Trophoblast cell (in vitro differentiated cells and primary cell): ENCODE data around the gene ALDH2.
A peak's percentile ranks its signal among the peaks of the same experiment; 100 is the strongest.

Experiments
- DNase-seq, 2 donors: peaks; one replicate each; pipeline ENCODE4 v3.0.0-alpha.2; 2016
- H2AFZ ChIP-seq: 2 replicates; pipeline ENCODE4 v1.6.1; 2013; ENCODE audit warnings: low read length, moderate library complexity, mild to moderate bottlenecking; ENCODE audit not compliant: insufficient read depth, poor library complexity
- H2AK5ac ChIP-seq: 2 replicates; pipeline ENCODE4 v1.6.1; 2013; ENCODE audit warnings: mild to moderate bottlenecking, low read length
- H2BK120ac ChIP-seq: 2 replicates; pipeline ENCODE4 v1.6.1; 2013; ENCODE audit warnings: low read length, mild to moderate bottlenecking, moderate library complexity; ENCODE audit not compliant: insufficient read depth, poor library complexity
- H2BK12ac ChIP-seq: 2 replicates; pipeline ENCODE4 v1.6.1; 2013; ENCODE audit warnings: mild to moderate bottlenecking, low read length, moderate library complexity
- H2BK5ac ChIP-seq: 2 replicates; pipeline ENCODE4 v1.6.1; 2013; ENCODE audit warnings: low read length, low read depth, moderate library complexity, mild to moderate bottlenecking; ENCODE audit not compliant: poor library complexity
- H3K14ac ChIP-seq: 2 replicates; pipeline ENCODE4 v1.6.1; 2013; ENCODE audit warnings: mild to moderate bottlenecking, low read length
- H3K18ac ChIP-seq: 2 replicates; pipeline ENCODE4 v1.6.1; 2013; ENCODE audit warnings: mild to moderate bottlenecking, low read length
- H3K23ac ChIP-seq: 2 replicates; pipeline ENCODE4 v1.6.1; 2013; ENCODE audit warnings: low read length
- H3K27ac ChIP-seq: 2 replicates; pipeline ENCODE4 v1.5.1; 2013; ENCODE audit warnings: low read depth, mild to moderate bottlenecking, inconsistent platforms, low read length, moderate library complexity
- H3K27me3 ChIP-seq: 2 replicates; pipeline ENCODE4 v1.6.1; 2013; ENCODE audit warnings: inconsistent platforms, mild to moderate bottlenecking, low read length, moderate library complexity; ENCODE audit not compliant: insufficient read depth
- H3K36me3 ChIP-seq, 2 experiments: 1 replicate in 1 of 2; 2 replicates in 1 of 2; pipeline ENCODE4 v1.6.1; 2013; ENCODE audit warnings: low read length in 2 of 2, mild to moderate bottlenecking in 2 of 2, moderate library complexity in 1 of 2; ENCODE audit not compliant: insufficient read depth in 2 of 2, control insufficient read depth in 1 of 2
- H3K4ac ChIP-seq: 2 replicates; pipeline ENCODE4 v1.6.1; 2013; ENCODE audit warnings: low read depth, mild to moderate bottlenecking, low read length, moderate library complexity
- H3K4me1 ChIP-seq, 2 experiments: 1 replicate in 1 of 2; 2 replicates in 1 of 2; pipeline ENCODE4 v1.6.1; 2013; ENCODE audit warnings: low read length in 2 of 2, mild to moderate bottlenecking in 2 of 2, moderate library complexity in 1 of 2; ENCODE audit not compliant: insufficient read depth in 2 of 2, control insufficient read depth in 1 of 2
- H3K4me2 ChIP-seq: 2 replicates; pipeline ENCODE4 v1.6.1; 2013; ENCODE audit warnings: inconsistent platforms, mild to moderate bottlenecking, low read length, moderate library complexity
- H3K4me3 ChIP-seq: 2 replicates; pipeline ENCODE4 v1.5.1; 2013; ENCODE audit warnings: mild to moderate bottlenecking, low read depth, low read length, inconsistent platforms
- H3K79me1 ChIP-seq: one replicate; pipeline ENCODE4 v1.6.1; 2013; ENCODE audit warnings: low read length
- H3K79me2 ChIP-seq: 2 replicates; pipeline ENCODE4 v1.6.1; 2013; ENCODE audit warnings: low read length, mild to moderate bottlenecking; ENCODE audit not compliant: control insufficient read depth, insufficient read depth, poor library complexity
- H3K9ac ChIP-seq: 2 replicates; pipeline ENCODE4 v1.6.1; 2013; ENCODE audit warnings: mild to moderate bottlenecking, low read length
- H3K9me3 ChIP-seq: 2 replicates; pipeline ENCODE4 v1.6.1; 2013; ENCODE audit warnings: low read depth, mild to moderate bottlenecking, control low read depth, inconsistent platforms, low read length; ENCODE audit not compliant: insufficient read depth
- H4K12ac ChIP-seq: 2 replicates; pipeline ENCODE4 v1.6.1; 2013; ENCODE audit warnings: low read depth, mild to moderate bottlenecking, low read length, moderate library complexity
- H4K8ac ChIP-seq: 2 replicates; pipeline ENCODE4 v1.6.1; 2013; ENCODE audit warnings: low read depth, mild to moderate bottlenecking, low read length, moderate library complexity
- H4K91ac ChIP-seq: one replicate; pipeline ENCODE4 v1.6.1; 2013; ENCODE audit warnings: low read depth, mild to moderate bottlenecking, low read length, moderate library complexity
- WGBS: extraction: QIAGEN DNeasy Blood & Tissue Kit; methylation state at CpG from one replicate; pipeline ENCODE4 v1.1.7; 2013; ENCODE audit warnings: missing lambda C conversion rate; ENCODE audit not compliant: insufficient read length, insufficient coverage; ENCODE audit errors: extremely low coverage; 5-methylcytosine and 5-hydroxymethylcytosine counted together

Gene ALDH2

GRCh38 chr12:111768159-111768895 is 1.6 kb downstream of the ALDH2 start:
- Histone ChIP-seq H3K23ac (no peak overlapping the region), H3K27ac (no peak overlapping the region), H3K79me1 (peaks cover 9% of the 10 kb centered on the region), H4K12ac (no peak overlapping the region), H3K18ac (no peak overlapping the region), H4K91ac (no peak overlapping the region), H2AFZ (no peak overlapping the region), H4K8ac (no peak overlapping the region), H3K36me3 (peaks cover 1 to 4% of the 10 kb centered on the region in 2 experiments), H3K9ac (no peak overlapping the region), H3K4me3 (no peak overlapping the region), H3K14ac (no peak overlapping the region), H3K79me2 (peaks cover 2% of the 10 kb centered on the region), H3K27me3 (no peaks in the 10 kb centered on the region), H3K4me2 (peak overlapping the region; percentile 91), H3K4ac (no peak overlapping the region), H3K4me1 (peaks cover 3 to 13% of the 10 kb centered on the region in 2 experiments), H2BK12ac (no peak overlapping the region), H3K9me3 (no peaks in the 10 kb centered on the region), H2AK5ac (no peak overlapping the region), H2BK5ac (no peak overlapping the region), H2BK120ac (no peak overlapping the region)
- DNase-seq, result no peak
- WGBS, result no CpG with 5 or more reads among the region's 9 CpGs

DNA sequence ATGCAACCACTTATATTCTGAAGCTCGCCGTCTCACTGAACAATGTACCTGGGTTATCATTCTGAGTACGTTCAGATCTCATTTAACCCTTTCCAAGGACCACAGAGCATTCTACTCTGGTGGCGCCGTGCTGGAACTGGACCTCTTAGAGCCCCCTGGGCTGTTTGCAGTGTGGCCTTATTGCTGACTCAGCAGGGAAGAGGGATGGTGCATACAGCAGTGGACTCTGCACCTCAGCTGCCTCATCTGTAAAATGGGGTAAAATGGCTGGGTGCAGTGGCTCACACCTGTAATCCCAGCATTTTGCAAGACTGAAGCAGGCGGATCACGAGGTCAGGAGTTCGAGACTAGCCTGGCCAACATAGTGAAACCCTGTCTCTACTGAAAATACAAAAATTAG is 2.9 kb downstream of the ALDH2 start:
- H4K8ac ChIP-seq, result no peak overlapping the region
- H4K12ac ChIP-seq, result no peak overlapping the region
- no peak overlapping the region for H3K27ac ChIP-seq
- H3K18ac ChIP-seq, result no peak overlapping the region
- no peaks in the 10 kb centered on the region for H3K27me3 ChIP-seq
- H3K14ac ChIP-seq, result no peak overlapping the region
- H3K9ac ChIP-seq, result no peak overlapping the region
- no peak overlapping the region for H3K4ac ChIP-seq
- peaks cover 1 to 4% of the 10 kb centered on the region in 2 experiments for H3K36me3 ChIP-seq
- H2BK5ac ChIP-seq, result no peak overlapping the region
- no peak overlapping the region for H2BK120ac ChIP-seq
- no peak overlapping the region for H3K4me3 ChIP-seq
- no peak overlapping the region for H2BK12ac ChIP-seq
- peaks cover 11% of the 10 kb centered on the region for H3K79me1 ChIP-seq
- H3K4me1 ChIP-seq, result peaks cover 7 to 18% of the 10 kb centered on the region in 2 experiments
- no CpG with 5 or more reads among the region's 8 CpGs for WGBS
- no peaks in the 10 kb centered on the region for H3K9me3 ChIP-seq
- no peak overlapping the region for H3K4me2 ChIP-seq
- peaks cover 2% of the 10 kb centered on the region for H3K79me2 ChIP-seq
- no peak overlapping the region for H2AFZ ChIP-seq
- H4K91ac ChIP-seq, result no peak overlapping the region
- H3K23ac ChIP-seq, result no peak overlapping the region
- H2AK5ac ChIP-seq, result no peak overlapping the region
- no peak for DNase-seq

DNA sequence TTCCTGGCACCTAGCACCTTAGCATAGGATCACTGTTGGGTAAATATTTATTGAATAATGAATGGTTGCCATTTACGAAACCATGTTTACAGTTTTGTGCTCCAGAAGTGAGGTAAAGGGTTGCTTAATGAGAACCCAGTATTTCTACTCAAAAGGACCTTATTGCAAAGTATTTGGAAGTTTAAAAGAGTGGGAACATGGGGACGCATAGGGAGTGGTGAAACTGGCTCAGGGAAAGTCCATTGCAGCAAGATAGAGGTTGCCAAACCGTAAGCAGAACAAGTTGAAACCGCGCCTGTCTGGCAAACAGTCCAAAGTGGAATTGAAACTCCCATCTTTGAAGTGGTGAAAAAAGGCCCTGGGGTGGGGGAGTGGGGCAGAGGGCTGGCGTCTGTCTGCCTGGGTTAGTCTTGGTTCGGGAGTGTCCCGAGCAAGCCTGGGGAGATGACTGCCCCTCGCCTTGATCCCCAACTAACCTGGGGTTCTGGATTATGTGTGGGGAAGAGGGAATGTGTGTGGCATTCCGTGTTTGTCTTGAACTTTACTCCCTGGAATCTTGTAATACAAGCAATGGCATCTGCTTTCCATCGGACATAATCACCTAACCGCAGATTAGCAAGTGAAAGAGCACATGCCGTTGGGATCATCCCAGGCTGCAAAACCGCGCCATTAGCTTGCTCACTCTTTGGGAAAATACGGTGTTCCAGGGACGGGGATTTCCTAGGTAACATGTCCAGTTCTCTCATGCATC is 7.2 kb downstream of the ALDH2 start:
- peaks cover 3% of the 10 kb centered on the region for H3K79me2 ChIP-seq
- H2BK5ac ChIP-seq, result no peak overlapping the region
- H2AK5ac ChIP-seq, result no peak overlapping the region
- no peak overlapping the region for H3K9ac ChIP-seq
- H3K9me3 ChIP-seq, result no peaks in the 10 kb centered on the region
- no peak overlapping the region for H3K23ac ChIP-seq
- H3K27me3 ChIP-seq, result no peaks in the 10 kb centered on the region
- no CpG with 5 or more reads among the region's 17 CpGs for WGBS
- H3K4me1 ChIP-seq, result peaks cover 21 to 30% of the 10 kb centered on the region in 2 experiments
- H4K91ac ChIP-seq, result no peak overlapping the region
- no peak overlapping the region for H4K8ac ChIP-seq
- DNase-seq, result peak; percentile 60 to 70
- H3K4me3 ChIP-seq, result no peak overlapping the region
- H3K4me2 ChIP-seq, result peak overlapping the region; percentile 17
- no peak overlapping the region for H4K12ac ChIP-seq
- H2AFZ ChIP-seq, result no peak overlapping the region
- H2BK12ac ChIP-seq, result no peak overlapping the region
- peaks cover 18% of the 10 kb centered on the region for H3K79me1 ChIP-seq
- H3K18ac ChIP-seq, result no peak overlapping the region
- no peak overlapping the region for H3K4ac ChIP-seq
- H3K36me3 ChIP-seq, result peaks cover 9 to 12% of the 10 kb centered on the region in 2 experiments
- H3K14ac ChIP-seq, result no peak overlapping the region
- no peak overlapping the region for H2BK120ac ChIP-seq
- peak overlapping the region; percentile 85 for H3K27ac ChIP-seq

- peak overlapping the region; percentile 73 for H4K91ac ChIP-seq
- peak overlapping the region; percentile 47 for H4K8ac ChIP-seq
- H3K4me2 ChIP-seq, result peak overlapping the region; percentile 21
- H3K27ac ChIP-seq, result peak overlapping the region; percentile 85
- peak overlapping the region; percentile 39 for H2BK12ac ChIP-seq
- peak overlapping the region; percentile 35 for H3K4ac ChIP-seq
- H2BK120ac ChIP-seq, result peak overlapping the region; percentile 61
- peak overlapping the region; percentile 79 for H2BK5ac ChIP-seq
- peaks cover 10 to 20% of the 10 kb centered on the region in 2 experiments for H3K36me3 ChIP-seq
- peak overlapping the region; percentile 77 for H3K18ac ChIP-seq
- WGBS, result no CpG with 5 or more reads among the region's 15 CpGs
- no peak overlapping the region for H3K9ac ChIP-seq
- peaks cover 18% of the 10 kb centered on the region for H3K79me1 ChIP-seq
- H3K79me2 ChIP-seq, result peaks cover 3% of the 10 kb centered on the region
- no peak overlapping the region for H3K23ac ChIP-seq
- no peak overlapping the region for H4K12ac ChIP-seq
- H3K27me3 ChIP-seq, result no peaks in the 10 kb centered on the region
- no peak overlapping the region for H3K4me3 ChIP-seq
- peak overlapping the region; percentile 4 for H2AFZ ChIP-seq
- peak; percentile 21 to 38 for DNase-seq
- H3K4me1 ChIP-seq, result peaks cover 21 to 30% of the 10 kb centered on the region in 2 experiments
- H3K14ac ChIP-seq, result peak overlapping the region; percentile 47
- peak overlapping the region; percentile 65 for H2AK5ac ChIP-seq
- no peaks in the 10 kb centered on the region for H3K9me3 ChIP-seq
Observed at GRCh38 chr12:111775205-111776193, 8.8 kb downstream of the ALDH2 start.
